Measurements from ENCODE around the gene DIRAS1.
A peak's percentile ranks its signal among the peaks of the same experiment; 100 is the strongest.

DIRAS1 gene

DNA sequence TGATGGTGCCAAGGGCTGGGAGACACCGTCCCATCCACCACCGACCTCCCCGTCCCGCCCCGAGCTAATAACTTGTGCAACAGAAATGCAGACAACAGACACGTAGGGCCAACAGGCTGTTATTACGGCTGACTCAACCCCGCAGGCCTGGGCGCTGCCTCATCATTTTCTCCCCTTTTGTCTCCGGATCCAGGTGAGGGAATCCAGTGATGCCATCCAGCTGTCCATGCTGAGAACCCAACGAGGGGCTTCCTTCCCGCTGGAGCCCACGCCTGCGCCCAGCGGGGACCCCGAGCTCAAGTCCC is 6.4 kb upstream of the DIRAS1 start:
- Mint-ChIP-seq H3K4me1 (peaks cover 6% of the 10 kb centered on the region), H3K27ac (no peak overlapping the region), H3K4me3 (no peak overlapping the region), H3K36me3 (ENCODE audit: low read depth) (no peaks in the 10 kb centered on the region), H3K27me3 (ENCODE audit: low read depth) (peaks cover 37% of the 10 kb centered on the region), H3K9me3 (no peaks in the 10 kb centered on the region)
- TF ChIP-seq, protein P1, sequence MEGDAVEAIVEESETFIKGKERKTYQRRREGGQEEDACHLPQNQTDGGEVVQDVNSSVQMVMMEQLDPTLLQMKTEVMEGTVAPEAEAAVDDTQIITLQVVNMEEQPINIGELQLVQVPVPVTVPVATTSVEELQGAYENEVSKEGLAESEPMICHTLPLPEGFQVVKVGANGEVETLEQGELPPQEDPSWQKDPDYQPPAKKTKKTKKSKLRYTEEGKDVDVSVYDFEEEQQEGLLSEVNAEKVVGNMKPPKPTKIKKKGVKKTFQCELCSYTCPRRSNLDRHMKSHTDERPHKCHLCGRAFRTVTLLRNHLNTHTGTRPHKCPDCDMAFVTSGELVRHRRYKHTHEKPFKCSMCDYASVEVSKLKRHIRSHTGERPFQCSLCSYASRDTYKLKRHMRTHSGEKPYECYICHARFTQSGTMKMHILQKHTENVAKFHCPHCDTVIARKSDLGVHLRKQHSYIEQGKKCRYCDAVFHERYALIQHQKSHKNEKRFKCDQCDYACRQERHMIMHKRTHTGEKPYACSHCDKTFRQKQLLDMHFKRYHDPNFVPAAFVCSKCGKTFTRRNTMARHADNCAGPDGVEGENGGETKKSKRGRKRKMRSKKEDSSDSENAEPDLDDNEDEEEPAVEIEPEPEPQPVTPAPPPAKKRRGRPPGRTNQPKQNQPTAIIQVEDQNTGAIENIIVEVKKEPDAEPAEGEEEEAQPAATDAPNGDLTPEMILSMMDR (IDR thresholded peaks at IDR 0.05; ENCODE audit: unreplicated experiment in 3 of 3) = no peak

DNA sequence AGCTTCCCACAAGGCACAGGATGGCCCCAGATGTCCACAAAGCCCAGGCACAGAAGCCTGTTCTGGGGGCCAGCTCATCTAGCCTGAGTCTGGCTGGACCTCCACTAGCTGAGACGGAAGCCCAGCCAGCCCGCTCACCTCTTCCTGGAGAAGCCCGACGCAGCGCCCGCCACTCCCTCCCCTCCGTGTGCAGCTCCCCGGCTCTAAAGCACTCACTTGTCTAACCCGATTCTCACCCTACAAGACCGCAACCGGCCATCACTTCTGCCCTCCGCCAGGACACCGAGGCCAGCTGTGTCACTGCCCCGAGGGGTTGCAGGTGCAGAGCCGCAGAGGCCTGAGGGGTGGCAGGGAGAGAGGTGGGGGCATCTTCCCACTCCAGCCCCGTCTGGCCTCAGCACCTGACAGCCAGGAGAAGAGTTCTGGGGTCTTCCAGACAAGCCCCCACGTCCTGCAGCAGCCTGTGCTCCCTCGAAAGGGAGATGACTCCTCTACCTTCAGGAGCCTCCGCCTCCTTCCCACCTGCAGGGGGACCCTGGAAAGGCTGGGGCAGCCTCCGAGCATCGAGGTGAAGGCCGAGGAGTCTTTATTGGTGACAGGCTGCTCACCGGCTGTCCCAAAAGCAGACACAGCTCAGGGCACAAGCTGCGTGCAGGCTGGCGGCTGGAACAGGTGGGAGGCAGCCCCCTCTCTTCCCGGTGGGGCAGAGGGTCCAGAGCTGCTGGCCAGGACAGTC is 5.9 kb upstream of the DIRAS1 start:
- H3K4me3 Mint-ChIP-seq = no peak overlapping the region
- peaks cover 41% of the 10 kb centered on the region for H3K27me3 Mint-ChIP-seq (ENCODE audit: low read depth)
- no peaks in the 10 kb centered on the region for H3K9me3 Mint-ChIP-seq
- TF ChIP-seq, protein P1 (IDR thresholded peaks at IDR 0.05; ENCODE audit: unreplicated experiment in 3 of 3) = no peak
- H3K27ac Mint-ChIP-seq = no peak overlapping the region
- no peaks in the 10 kb centered on the region for H3K36me3 Mint-ChIP-seq (ENCODE audit: low read depth)
- peaks cover 6% of the 10 kb centered on the region for H3K4me1 Mint-ChIP-seq

GRCh38 chr19:2726160-2726855 is 5.1 kb upstream of the DIRAS1 start:
- Mint-ChIP-seq H3K4me1 (peaks cover 6% of the 10 kb centered on the region), H3K4me3 (no peak overlapping the region), H3K36me3 (ENCODE audit: low read depth) (no peaks in the 10 kb centered on the region), H3K27ac (no peak overlapping the region), H3K9me3 (no peaks in the 10 kb centered on the region), H3K27me3 (ENCODE audit: low read depth) (peaks cover 47% of the 10 kb centered on the region)
- TF ChIP-seq, protein P1 (IDR thresholded peaks at IDR 0.05; ENCODE audit: unreplicated experiment in 3 of 3) = no peak

DNA sequence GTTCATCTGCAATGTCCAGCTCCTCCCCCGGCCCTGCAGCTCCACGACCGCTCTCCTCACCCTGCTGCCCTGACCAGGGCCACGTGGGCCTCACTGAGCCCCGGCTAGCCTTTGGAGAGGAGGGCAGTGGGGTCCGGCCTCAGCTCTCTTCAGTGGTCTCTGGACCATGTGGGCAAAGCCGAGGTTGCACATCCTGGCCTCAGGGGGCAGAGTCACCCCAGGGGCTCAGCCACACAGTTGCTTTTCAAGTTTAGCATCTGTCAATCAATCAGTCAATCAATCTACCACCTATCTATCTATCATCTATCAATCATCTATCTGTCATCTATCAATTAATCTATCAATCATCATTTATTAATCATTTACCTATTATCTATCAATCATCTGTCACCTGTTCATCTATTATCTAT is 3.0 kb upstream of the DIRAS1 start:
- Mint-ChIP-seq H3K4me3 (peak overlapping the region; percentile 22 to 44 (median 43)), H3K36me3 (ENCODE audit: low read depth) (no peaks in the 10 kb centered on the region), H3K27me3 (ENCODE audit: low read depth) (peaks cover 54% of the 10 kb centered on the region), H3K4me1 (peaks cover 9% of the 10 kb centered on the region), H3K9me3 (no peaks in the 10 kb centered on the region), H3K27ac (peak overlapping the region in 1 of 3 experiments; percentile 6)
- TF ChIP-seq, protein P1 (IDR thresholded peaks at IDR 0.05; ENCODE audit: unreplicated experiment in 3 of 3) = no peak

- H3K27ac Mint-ChIP-seq = no peak overlapping the region
- peaks cover 9% of the 10 kb centered on the region for H3K4me1 Mint-ChIP-seq
- H3K9me3 Mint-ChIP-seq = no peaks in the 10 kb centered on the region
- TF ChIP-seq, protein P1 (IDR thresholded peaks at IDR 0.05; ENCODE audit: unreplicated experiment in 3 of 3) = no peak
- peaks cover 57% of the 10 kb centered on the region for H3K27me3 Mint-ChIP-seq (ENCODE audit: low read depth)
- peak overlapping the region in 1 of 3 experiments; percentile 22 for H3K4me3 Mint-ChIP-seq
- H3K36me3 Mint-ChIP-seq (ENCODE audit: low read depth) = no peaks in the 10 kb centered on the region
Measured at GRCh38 chr19:2723747-2724146, 2.6 kb upstream of the DIRAS1 start.

- Mint-ChIP-seq H3K27ac (no peak overlapping the region), H3K9me3 (no peaks in the 10 kb centered on the region), H3K36me3 (ENCODE audit: low read depth) (no peaks in the 10 kb centered on the region)
Measured at GRCh38 chr19:2723345-2723715, 2.2 kb upstream of the DIRAS1 start.

More at GRCh38 chr19:2723345-2723715, 2.2 kb upstream of the DIRAS1 start:
- Mint-ChIP-seq H3K4me1 (peaks cover 9% of the 10 kb centered on the region), H3K4me3 (peak overlapping the region in 2 of 3 experiments; percentile 10 to 34), H3K27me3 (ENCODE audit: low read depth) (peaks cover 53% of the 10 kb centered on the region)
- TF ChIP-seq, protein P1 (IDR thresholded peaks at IDR 0.05; ENCODE audit: unreplicated experiment in 3 of 3) = no peak

Data from nephron (organoid).